ENCODE results near the gene CRKL.

The CRKL gene

DNA sequence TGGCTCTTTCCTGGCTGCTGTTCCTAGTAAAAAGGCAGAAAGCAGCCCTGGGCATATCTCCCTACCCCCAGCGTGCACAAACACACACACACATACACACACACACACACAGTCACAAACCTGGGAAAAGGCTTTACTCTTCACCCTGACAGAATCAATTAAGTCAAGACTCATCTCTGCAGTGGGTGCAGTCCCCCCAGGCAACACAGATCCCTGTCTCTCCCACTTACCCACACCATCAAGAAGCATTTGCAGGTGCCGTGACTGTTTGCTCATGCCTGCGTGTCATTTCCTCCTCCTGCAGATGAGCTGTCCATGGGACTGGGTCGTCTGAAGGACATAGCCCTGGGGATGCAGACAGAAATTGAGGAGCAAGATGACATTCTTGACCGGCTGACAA, 29.8 kb upstream of the CRKL start:
- Histone ChIP-seq H3K9me2 (replicated peaks; ENCODE audit: low read depth, low read length) (no peaks in the 10 kb centered on the region), H3F3A (ENCODE audit: low read depth) (no peaks in the 10 kb centered on the region), H3K9me3 (ENCODE audit: insufficient read depth, low read depth, low read length) (no peaks in the 10 kb centered on the region), H3K9ac (ENCODE audit: low read depth, low read length, poor library complexity, severe bottlenecking) (no peak overlapping the region), H3K4me2 (ENCODE audit: low read depth, low read length, poor library complexity, severe bottlenecking) (no peak overlapping the region), H3K79me2 (ENCODE audit: insufficient read depth, low read length) (no peaks in the 10 kb centered on the region), H4K20me1 (ENCODE audit: insufficient read depth, low read length, poor library complexity, severe bottlenecking) (no peaks in the 10 kb centered on the region), H3K4me1 (ENCODE audit: insufficient read depth, low read length, poor library complexity, severe bottlenecking) (no peaks in the 10 kb centered on the region), H3K27me3 (ENCODE audit: insufficient read depth, low read length, poor library complexity, severe bottlenecking) (no peaks in the 10 kb centered on the region), H3K36me3 (ENCODE audit: insufficient read depth, low read length) (peaks cover 34% of the 10 kb centered on the region; the same call in 1 of the 2 replicates), H2AFZ (ENCODE audit: low read length) (no peak overlapping the region), H3K4me3 (ENCODE audit: low read length, poor library complexity, severe bottlenecking) (no peak overlapping the region)
- TF ChIP-seq, protein P1, sequence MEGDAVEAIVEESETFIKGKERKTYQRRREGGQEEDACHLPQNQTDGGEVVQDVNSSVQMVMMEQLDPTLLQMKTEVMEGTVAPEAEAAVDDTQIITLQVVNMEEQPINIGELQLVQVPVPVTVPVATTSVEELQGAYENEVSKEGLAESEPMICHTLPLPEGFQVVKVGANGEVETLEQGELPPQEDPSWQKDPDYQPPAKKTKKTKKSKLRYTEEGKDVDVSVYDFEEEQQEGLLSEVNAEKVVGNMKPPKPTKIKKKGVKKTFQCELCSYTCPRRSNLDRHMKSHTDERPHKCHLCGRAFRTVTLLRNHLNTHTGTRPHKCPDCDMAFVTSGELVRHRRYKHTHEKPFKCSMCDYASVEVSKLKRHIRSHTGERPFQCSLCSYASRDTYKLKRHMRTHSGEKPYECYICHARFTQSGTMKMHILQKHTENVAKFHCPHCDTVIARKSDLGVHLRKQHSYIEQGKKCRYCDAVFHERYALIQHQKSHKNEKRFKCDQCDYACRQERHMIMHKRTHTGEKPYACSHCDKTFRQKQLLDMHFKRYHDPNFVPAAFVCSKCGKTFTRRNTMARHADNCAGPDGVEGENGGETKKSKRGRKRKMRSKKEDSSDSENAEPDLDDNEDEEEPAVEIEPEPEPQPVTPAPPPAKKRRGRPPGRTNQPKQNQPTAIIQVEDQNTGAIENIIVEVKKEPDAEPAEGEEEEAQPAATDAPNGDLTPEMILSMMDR (conservative IDR thresholded peaks at IDR 0.05; ENCODE audit: low read length), result no peak
- TF ChIP-seq EZH2phosphoT487 (IDR thresholded peaks at IDR 0.05; ENCODE audit: borderline replicate concordance), result no peak

DNA sequence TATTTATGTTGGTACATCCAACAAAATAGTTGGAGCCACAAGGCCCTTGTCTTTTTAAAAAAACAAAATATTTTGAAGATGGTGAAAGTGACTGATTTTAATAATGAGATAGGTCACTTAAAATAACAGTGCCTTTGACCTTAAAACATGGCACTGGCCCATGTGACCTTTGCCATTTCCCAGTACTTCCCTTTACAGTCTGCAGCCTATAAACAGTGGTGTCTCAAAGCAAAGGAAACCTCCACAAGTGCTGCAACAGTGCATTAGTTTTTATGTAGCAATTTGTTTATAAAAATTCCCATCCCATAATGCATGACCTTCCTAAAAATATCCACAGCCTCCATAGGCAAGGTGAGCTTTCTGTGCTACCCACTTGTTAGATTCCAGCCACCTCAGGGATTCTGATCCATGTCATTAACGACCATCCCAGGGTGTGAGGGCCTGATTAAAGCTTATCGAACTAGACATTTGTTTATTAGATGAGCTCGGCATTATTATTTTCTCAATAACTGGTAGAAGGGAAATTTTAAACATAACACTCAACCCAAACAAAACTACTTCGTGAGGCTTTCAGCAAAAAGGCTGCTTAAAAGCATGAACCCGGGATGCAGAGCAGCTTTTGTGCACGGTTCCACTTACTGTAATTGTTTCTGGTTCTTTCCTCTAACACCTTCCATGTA, 28.0 kb upstream of the CRKL start:
- H3K4me1 ChIP-seq (ENCODE audit: insufficient read depth, low read length, poor library complexity, severe bottlenecking), result no peaks in the 10 kb centered on the region
- H3F3A ChIP-seq (ENCODE audit: low read depth), result no peaks in the 10 kb centered on the region
- TF ChIP-seq, protein P1 (conservative IDR thresholded peaks at IDR 0.05; ENCODE audit: low read length), result no peak
- TF ChIP-seq EZH2phosphoT487 (IDR thresholded peaks at IDR 0.05; ENCODE audit: borderline replicate concordance), result no peak
- H2AFZ ChIP-seq (ENCODE audit: low read length), result no peak overlapping the region
- H3K27me3 ChIP-seq (ENCODE audit: insufficient read depth, low read length, poor library complexity, severe bottlenecking), result no peaks in the 10 kb centered on the region
- H3K4me3 ChIP-seq (ENCODE audit: low read length, poor library complexity, severe bottlenecking), result no peak overlapping the region
- H4K20me1 ChIP-seq (ENCODE audit: insufficient read depth, low read length, poor library complexity, severe bottlenecking), result no peaks in the 10 kb centered on the region
- no peaks in the 10 kb centered on the region for H3K9me3 ChIP-seq (ENCODE audit: insufficient read depth, low read depth, low read length)
- H3K79me2 ChIP-seq (ENCODE audit: insufficient read depth, low read length), result no peaks in the 10 kb centered on the region
- no peaks in the 10 kb centered on the region for H3K9me2 ChIP-seq (replicated peaks; ENCODE audit: low read depth, low read length)
- no peak overlapping the region for H3K4me2 ChIP-seq (ENCODE audit: low read depth, low read length, poor library complexity, severe bottlenecking)
- H3K36me3 ChIP-seq (ENCODE audit: insufficient read depth, low read length), result peaks cover 19% of the 10 kb centered on the region; the same call in 1 of the 2 replicates
- H3K9ac ChIP-seq (ENCODE audit: low read depth, low read length, poor library complexity, severe bottlenecking), result no peak overlapping the region

DNA sequence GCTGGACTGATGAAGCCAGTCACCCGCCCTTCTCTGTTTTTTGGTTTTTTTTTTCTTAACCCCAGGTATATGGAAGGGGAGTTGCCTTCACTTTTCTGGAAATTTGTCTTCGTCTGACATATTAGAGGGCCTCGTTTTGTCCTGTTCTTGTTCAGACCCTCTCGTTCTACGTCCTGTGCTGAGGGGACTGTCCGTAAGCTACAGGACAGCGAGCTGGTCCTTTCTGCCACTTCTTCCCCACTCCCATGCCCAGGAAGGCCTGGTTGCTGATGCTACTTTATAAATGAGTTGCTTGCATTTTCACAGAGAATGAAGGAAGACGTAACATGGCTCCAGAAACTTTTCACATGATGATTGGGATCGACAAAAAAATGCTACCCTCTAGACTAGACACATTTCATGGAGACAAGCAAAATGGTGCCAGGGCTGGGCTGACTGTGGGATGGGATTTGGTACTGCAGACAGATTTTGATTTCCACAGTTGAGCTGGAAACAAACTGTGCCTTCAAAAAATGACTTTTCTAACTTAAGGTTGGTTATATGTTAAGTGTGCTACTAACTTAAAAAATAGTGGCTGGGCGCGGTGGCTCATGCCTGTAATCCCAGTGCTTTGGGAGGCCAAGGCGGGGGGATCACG, 27.2 kb upstream of the CRKL start:
- H4K20me1 ChIP-seq (ENCODE audit: insufficient read depth, low read length, poor library complexity, severe bottlenecking), result no peaks in the 10 kb centered on the region
- no peaks in the 10 kb centered on the region for H3K9me3 ChIP-seq (ENCODE audit: insufficient read depth, low read depth, low read length)
- no peak overlapping the region for H2AFZ ChIP-seq (ENCODE audit: low read length)
- H3K4me1 ChIP-seq (ENCODE audit: insufficient read depth, low read length, poor library complexity, severe bottlenecking), result no peaks in the 10 kb centered on the region
- H3K36me3 ChIP-seq (ENCODE audit: insufficient read depth, low read length), result peaks cover 19% of the 10 kb centered on the region; the same call in 1 of the 2 replicates
- no peak overlapping the region for H3K9ac ChIP-seq (ENCODE audit: low read depth, low read length, poor library complexity, severe bottlenecking)
- H3F3A ChIP-seq (ENCODE audit: low read depth), result no peaks in the 10 kb centered on the region
- no peak overlapping the region for H3K4me2 ChIP-seq (ENCODE audit: low read depth, low read length, poor library complexity, severe bottlenecking)
- H3K79me2 ChIP-seq (ENCODE audit: insufficient read depth, low read length), result no peaks in the 10 kb centered on the region
- no peaks in the 10 kb centered on the region for H3K9me2 ChIP-seq (replicated peaks; ENCODE audit: low read depth, low read length)
- TF ChIP-seq, protein P1 (conservative IDR thresholded peaks at IDR 0.05; ENCODE audit: low read length), result no peak
- no peak for TF ChIP-seq EZH2phosphoT487 (IDR thresholded peaks at IDR 0.05; ENCODE audit: borderline replicate concordance)
- no peak overlapping the region for H3K4me3 ChIP-seq (ENCODE audit: low read length, poor library complexity, severe bottlenecking)
- no peaks in the 10 kb centered on the region for H3K27me3 ChIP-seq (ENCODE audit: insufficient read depth, low read length, poor library complexity, severe bottlenecking)

Measured in Loucy (cell line).